Neural cell (in vitro differentiated cells): ENCODE data around the gene C1orf21.

Source experiments
- CTCF ChIP-seq: fragments of 450-650 bp; IDR thresholded peaks from 2 replicates; pipeline ENCODE4 v1.5.1; 2014; ENCODE audit warnings: antibody characterized with exemption, mild to moderate bottlenecking, moderate library complexity; ENCODE audit not compliant: poor library complexity, severe bottlenecking
- EP300 ChIP-seq: fragments of 450-650 bp; conservative IDR thresholded peaks from 2 replicates; pipeline ENCODE4 v1.6.1; 2014; ENCODE audit warnings: antibody characterized with exemption, mild to moderate bottlenecking, moderate library complexity; ENCODE audit not compliant: poor library complexity, severe bottlenecking
- EZH2 ChIP-seq: fragments of 200-600, 300-800 bp; shearing (Covaris generic), sonication (generic); IDR thresholded peaks from 2 replicates; pipeline ENCODE4 v1.6.1; 2014; ENCODE audit warnings: antibody characterized with exemption, low read length, borderline replicate concordance, mild to moderate bottlenecking; ENCODE audit not compliant: insufficient read depth, poor library complexity, severe bottlenecking
- MXI1 ChIP-seq: fragments of 450-650 bp; conservative IDR thresholded peaks from 2 replicates; pipeline ENCODE4 v1.6.1; 2014; ENCODE audit warnings: antibody characterized with exemption, mild to moderate bottlenecking; ENCODE audit not compliant: poor library complexity, severe bottlenecking
- POLR2AphosphoS5 ChIP-seq: IDR thresholded peaks from 2 replicates; pipeline ENCODE4 v1.6.1; 2012
- RAD21 ChIP-seq: fragments of 450-650 bp; conservative IDR thresholded peaks from 2 replicates; pipeline ENCODE4 v1.6.1; 2014; ENCODE audit warnings: antibody characterized with exemption, mild to moderate bottlenecking, moderate library complexity
- TAF1 ChIP-seq: IDR thresholded peaks from 2 replicates; pipeline ENCODE4 v1.6.1; 2012; ENCODE audit warnings: low read depth
- TF ChIP-seq, protein P1 (sequence below): IDR thresholded peaks from 2 replicates; pipeline ENCODE4 v1.6.1; 2012; ENCODE audit warnings: borderline replicate concordance

GRCh38 chr1:184483101-184483683 is 96.4 kb downstream of the C1orf21 start:
- TF ChIP-seq CTCF (no peak), EZH2 (no peak), POLR2AphosphoS5 (no peak), EP300 (no peak), RAD21 (no peak), TAF1 (no peak), MXI1 (no peak)
- TF ChIP-seq, protein P1, sequence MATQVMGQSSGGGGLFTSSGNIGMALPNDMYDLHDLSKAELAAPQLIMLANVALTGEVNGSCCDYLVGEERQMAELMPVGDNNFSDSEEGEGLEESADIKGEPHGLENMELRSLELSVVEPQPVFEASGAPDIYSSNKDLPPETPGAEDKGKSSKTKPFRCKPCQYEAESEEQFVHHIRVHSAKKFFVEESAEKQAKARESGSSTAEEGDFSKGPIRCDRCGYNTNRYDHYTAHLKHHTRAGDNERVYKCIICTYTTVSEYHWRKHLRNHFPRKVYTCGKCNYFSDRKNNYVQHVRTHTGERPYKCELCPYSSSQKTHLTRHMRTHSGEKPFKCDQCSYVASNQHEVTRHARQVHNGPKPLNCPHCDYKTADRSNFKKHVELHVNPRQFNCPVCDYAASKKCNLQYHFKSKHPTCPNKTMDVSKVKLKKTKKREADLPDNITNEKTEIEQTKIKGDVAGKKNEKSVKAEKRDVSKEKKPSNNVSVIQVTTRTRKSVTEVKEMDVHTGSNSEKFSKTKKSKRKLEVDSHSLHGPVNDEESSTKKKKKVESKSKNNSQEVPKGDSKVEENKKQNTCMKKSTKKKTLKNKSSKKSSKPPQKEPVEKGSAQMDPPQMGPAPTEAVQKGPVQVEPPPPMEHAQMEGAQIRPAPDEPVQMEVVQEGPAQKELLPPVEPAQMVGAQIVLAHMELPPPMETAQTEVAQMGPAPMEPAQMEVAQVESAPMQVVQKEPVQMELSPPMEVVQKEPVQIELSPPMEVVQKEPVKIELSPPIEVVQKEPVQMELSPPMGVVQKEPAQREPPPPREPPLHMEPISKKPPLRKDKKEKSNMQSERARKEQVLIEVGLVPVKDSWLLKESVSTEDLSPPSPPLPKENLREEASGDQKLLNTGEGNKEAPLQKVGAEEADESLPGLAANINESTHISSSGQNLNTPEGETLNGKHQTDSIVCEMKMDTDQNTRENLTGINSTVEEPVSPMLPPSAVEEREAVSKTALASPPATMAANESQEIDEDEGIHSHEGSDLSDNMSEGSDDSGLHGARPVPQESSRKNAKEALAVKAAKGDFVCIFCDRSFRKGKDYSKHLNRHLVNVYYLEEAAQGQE = no peak
